Activated T-helper 17 cell treated with anti-CD3 and anti-CD28 coated beads, Interleukin-2, amount 50 U/mL, for 72 hours (primary cell): ENCODE data around the gene CYBC1. TPM values are rescaled to one million over a fixed set of nuclear protein-coding genes. Genes with fewer than 3 reads are reported as not detected.
"Not testable (repeated sequence)": the region's sequence is repeated elsewhere in the genome, so short reads cannot be mapped to it uniquely, and the experiment has no call there.

ENCODE experiments used
- ATAC-seq: fragments of 150-1000 bp; cut with Tn5 transposase; replicated peaks from 2 replicates; pipeline ENCODE4 v1.10.0; 2021; ENCODE audit warnings: mild to moderate bottlenecking, moderate library complexity
- H3K27ac Mint-ChIP-seq: one replicate; pipeline ENCODE4 v1.8.0; 2022; ENCODE audit warnings: mixed read lengths
- H3K27me3 Mint-ChIP-seq: one replicate; pipeline ENCODE4 v1.8.0; 2022; ENCODE audit warnings: mixed read lengths
- H3K36me3 Mint-ChIP-seq: one replicate; pipeline ENCODE4 v1.8.0; 2022; ENCODE audit warnings: low read depth, mild to moderate bottlenecking, mixed read lengths
- H3K4me1 Mint-ChIP-seq: one replicate; pipeline ENCODE4 v1.8.0; 2022; ENCODE audit warnings: mixed read lengths
- H3K4me3 Mint-ChIP-seq: one replicate; pipeline ENCODE4 v1.8.0; 2022; ENCODE audit warnings: mild to moderate bottlenecking, mixed read lengths
- H3K9me3 Mint-ChIP-seq: one replicate; pipeline ENCODE4 v1.8.0; 2022; ENCODE audit warnings: mixed read lengths
- total RNA-seq, 2 donors: library from RNA; stranded (reverse); gene quantifications; one replicate each; pipeline ENCODE4 v1.2.3, GENCODE V29; 2022

CYBC1 gene
- total RNA-seq, 2 donors from 2014 or later = 297 to 323 TPM

- Mint-ChIP-seq H3K36me3 (peaks cover 96% of the 10 kb centered on the region), H3K27ac (peak overlapping the region; percentile 28), H3K27me3 (no peaks in the 10 kb centered on the region), H3K9me3 (no peaks in the 10 kb centered on the region), H3K4me3 (no peak overlapping the region), H3K4me1 (peaks cover 22% of the 10 kb centered on the region)
- no peak for ATAC-seq
Measured at GRCh38 chr17:82463391-82463790, 12.8 kb upstream of the CYBC1 start.

- peak overlapping the region; percentile 80 for H3K27ac Mint-ChIP-seq
- H3K36me3 Mint-ChIP-seq = peaks cover 94% of the 10 kb centered on the region
- H3K4me1 Mint-ChIP-seq = peaks cover 33% of the 10 kb centered on the region
- H3K9me3 Mint-ChIP-seq = no peaks in the 10 kb centered on the region
- no peak overlapping the region for H3K4me3 Mint-ChIP-seq
- H3K27me3 Mint-ChIP-seq = no peaks in the 10 kb centered on the region
- no peak for ATAC-seq
Measured at GRCh38 chr17:82461827-82462524, 11.4 kb upstream of the CYBC1 start.

- not testable (repeated sequence) for H3K27ac Mint-ChIP-seq, H3K9me3 Mint-ChIP-seq, H3K27me3 Mint-ChIP-seq, ATAC-seq
- Mint-ChIP-seq H3K4me3 (peak overlapping the region; percentile 94), H3K4me1 (peaks cover 28% of the 10 kb centered on the region), H3K36me3 (peaks cover 75% of the 10 kb centered on the region)
Measured at GRCh38 chr17:82459936-82460335, 9.4 kb upstream of the CYBC1 start.

GRCh38 chr17:82458885-82459424 is 8.4 kb upstream of the CYBC1 start:
- no peaks in the 10 kb centered on the region for H3K27me3 Mint-ChIP-seq
- ATAC-seq = no peak
- peak overlapping the region; percentile 91 for H3K27ac Mint-ChIP-seq
- peaks cover 65% of the 10 kb centered on the region for H3K36me3 Mint-ChIP-seq
- peaks cover 28% of the 10 kb centered on the region for H3K4me1 Mint-ChIP-seq
- no peaks in the 10 kb centered on the region for H3K9me3 Mint-ChIP-seq
- H3K4me3 Mint-ChIP-seq = peak overlapping the region; percentile 94

GRCh38 chr17:82458179-82458884 is 7.8 kb upstream of the CYBC1 start, which contains the start of gene NARF:
TSS of gene NARF (plus strand) at chr17:82458741. CDS start at chr17:82458804, 63 bp downstream.
- H3K27me3 Mint-ChIP-seq = no peaks in the 10 kb centered on the region
- peaks cover 23% of the 10 kb centered on the region for H3K4me1 Mint-ChIP-seq
- peak within 1 kb of the TSS; percentile 97 for H3K27ac Mint-ChIP-seq
- H3K4me3 Mint-ChIP-seq = peak within 1 kb of the TSS; percentile 94
- H3K9me3 Mint-ChIP-seq = no peaks in the 10 kb centered on the region
- H3K36me3 Mint-ChIP-seq = peaks cover 59% of the 10 kb centered on the region
- peak; percentile 98 for ATAC-seq

- Mint-ChIP-seq H3K4me1 (peaks cover 23% of the 10 kb centered on the region), H3K9me3 (no peaks in the 10 kb centered on the region), H3K4me3 (peak overlapping the region; percentile 94), H3K27me3 (no peaks in the 10 kb centered on the region), H3K36me3 (peaks cover 54% of the 10 kb centered on the region), H3K27ac (peak overlapping the region; percentile 97)
- ATAC-seq = no peak
Measured at GRCh38 chr17:82457929-82458178, 7.3 kb upstream of the CYBC1 start.

GRCh38 chr17:82457073-82457928 is 6.7 kb upstream of the CYBC1 start:
- Mint-ChIP-seq H3K9me3 (no peaks in the 10 kb centered on the region), H3K27me3 (no peaks in the 10 kb centered on the region), H3K36me3 (peaks cover 48% of the 10 kb centered on the region), H3K27ac (peak overlapping the region; percentile 97), H3K4me1 (peaks cover 21% of the 10 kb centered on the region), H3K4me3 (peak overlapping the region; percentile 94)
- ATAC-seq = no peak

- not testable (repeated sequence) for ATAC-seq, H3K27me3 Mint-ChIP-seq, H3K27ac Mint-ChIP-seq, H3K4me3 Mint-ChIP-seq, H3K9me3 Mint-ChIP-seq
- H3K36me3 Mint-ChIP-seq = peaks cover 28% of the 10 kb centered on the region
- peaks cover 24% of the 10 kb centered on the region for H3K4me1 Mint-ChIP-seq
Measured at GRCh38 chr17:82453706-82454105, 3.2 kb upstream of the CYBC1 start.

GRCh38 chr17:82453151-82453550 is 2.6 kb upstream of the CYBC1 start:
- H3K4me3 Mint-ChIP-seq, H3K27me3 Mint-ChIP-seq, ATAC-seq, H3K9me3 Mint-ChIP-seq, H3K27ac Mint-ChIP-seq: not testable (repeated sequence)
- Mint-ChIP-seq H3K4me1 (peaks cover 24% of the 10 kb centered on the region), H3K36me3 (peaks cover 28% of the 10 kb centered on the region)

GRCh38 chr17:82452162-82452561 is 1.6 kb upstream of the CYBC1 start:
- Mint-ChIP-seq H3K36me3 (peaks cover 27% of the 10 kb centered on the region), H3K9me3 (no peaks in the 10 kb centered on the region), H3K4me1 (peaks cover 16% of the 10 kb centered on the region), H3K27ac (peak overlapping the region; percentile 95), H3K27me3 (no peaks in the 10 kb centered on the region), H3K4me3 (peak overlapping the region; percentile 100)
- no peak for ATAC-seq

- peaks cover 12% of the 10 kb centered on the region for H3K4me1 Mint-ChIP-seq
- H3K4me3 Mint-ChIP-seq = peak overlapping the region; percentile 100
- ATAC-seq = peak; percentile 47
- H3K27me3 Mint-ChIP-seq = no peaks in the 10 kb centered on the region
- peaks cover 39% of the 10 kb centered on the region for H3K36me3 Mint-ChIP-seq
- no peaks in the 10 kb centered on the region for H3K9me3 Mint-ChIP-seq
- peak overlapping the region; percentile 99 for H3K27ac Mint-ChIP-seq
Measured at GRCh38 chr17:82449883-82450356, 632 bp downstream of the CYBC1 start.

- peak; percentile 46 for ATAC-seq
- Mint-ChIP-seq H3K4me1 (peaks cover 12% of the 10 kb centered on the region), H3K27me3 (no peaks in the 10 kb centered on the region), H3K27ac (peak overlapping the region; percentile 99), H3K36me3 (peaks cover 39% of the 10 kb centered on the region), H3K9me3 (no peaks in the 10 kb centered on the region), H3K4me3 (peak overlapping the region; percentile 100)
Measured at GRCh38 chr17:82449131-82449882, 1.2 kb downstream of the CYBC1 start.

- Mint-ChIP-seq H3K36me3 (peaks cover 45% of the 10 kb centered on the region), H3K27ac (peak overlapping the region; percentile 38), H3K4me1 (peaks cover 12% of the 10 kb centered on the region), H3K27me3 (no peaks in the 10 kb centered on the region), H3K9me3 (no peaks in the 10 kb centered on the region), H3K4me3 (peak overlapping the region; percentile 55)
- no peak for ATAC-seq
Measured at GRCh38 chr17:82447876-82448275, 2.7 kb downstream of the CYBC1 start.

- Mint-ChIP-seq H3K9me3 (no peaks in the 10 kb centered on the region), H3K36me3 (peaks cover 54% of the 10 kb centered on the region), H3K27ac (peak overlapping the region; percentile 33), H3K4me3 (peak overlapping the region; percentile 37), H3K4me1 (peaks cover 6% of the 10 kb centered on the region), H3K27me3 (no peaks in the 10 kb centered on the region)
- no peak for ATAC-seq
Measured at GRCh38 chr17:82446649-82447048, 3.9 kb downstream of the CYBC1 start.
